Activated naive CD4-positive, alpha-beta T cell treated with anti-CD3 and anti-CD28 coated beads, Interleukin-2, amount 50 U/mL, for 16 hours (primary cell): ENCODE measurements around the gene EXOC4.

Experiments
- DNase-seq: peaks from one replicate; pipeline ENCODE4 v3.0.0-alpha.2; 2020

The EXOC4 gene

GRCh38 chr7:133547981-133548380, 295.1 kb downstream of the EXOC4 start:
- DNase-seq = no peak

GRCh38 chr7:133549633-133550032, 296.8 kb downstream of the EXOC4 start:
- DNase-seq = no peak

- no peak for DNase-seq
Observed at GRCh38 chr7:133550145-133550544, 297.3 kb downstream of the EXOC4 start.

- no peak for DNase-seq
Observed at GRCh38 chr7:133550811-133551210, 297.9 kb downstream of the EXOC4 start.

- no peak for DNase-seq
Observed at GRCh38 chr7:133551466-133551865, 298.6 kb downstream of the EXOC4 start.

GRCh38 chr7:133552079-133552478, 299.2 kb downstream of the EXOC4 start:
- DNase-seq = no peak

GRCh38 chr7:133554330-133554729, 301.5 kb downstream of the EXOC4 start:
- no peak for DNase-seq

- no peak for DNase-seq
Observed at GRCh38 chr7:133556048-133556447, 303.2 kb downstream of the EXOC4 start.

GRCh38 chr7:133556553-133556952, 303.7 kb downstream of the EXOC4 start:
- DNase-seq = no peak

- DNase-seq = no peak
Observed at GRCh38 chr7:133560900-133561299, 308.0 kb downstream of the EXOC4 start.

GRCh38 chr7:133561396-133561795, 308.5 kb downstream of the EXOC4 start:
- DNase-seq = no peak

GRCh38 chr7:133562621-133563020, 309.7 kb downstream of the EXOC4 start:
- DNase-seq = no peak

GRCh38 chr7:133563251-133563650, 310.4 kb downstream of the EXOC4 start:
- DNase-seq = no peak

GRCh38 chr7:133564484-133564883, 311.6 kb downstream of the EXOC4 start:
- DNase-seq = no peak

- no peak for DNase-seq
Observed at GRCh38 chr7:133568544-133568943, 315.7 kb downstream of the EXOC4 start.

GRCh38 chr7:133570321-133570720, 317.4 kb downstream of the EXOC4 start:
- no peak for DNase-seq

- DNase-seq = no peak
Observed at GRCh38 chr7:133571076-133571475, 318.2 kb downstream of the EXOC4 start.

GRCh38 chr7:133572087-133572486, 319.2 kb downstream of the EXOC4 start:
- DNase-seq = no peak

GRCh38 chr7:133572843-133573242, 320.0 kb downstream of the EXOC4 start:
- no peak for DNase-seq

GRCh38 chr7:133573554-133574265, 320.8 kb downstream of the EXOC4 start:
- DNase-seq = no peak

- no peak for DNase-seq
Observed at GRCh38 chr7:133575726-133576440, 323.0 kb downstream of the EXOC4 start.

- DNase-seq = no peak
Observed at GRCh38 chr7:133576612-133577168, 323.8 kb downstream of the EXOC4 start.

- no peak for DNase-seq
Observed at GRCh38 chr7:133582766-133583523, 330.1 kb downstream of the EXOC4 start.
